ENCODE data around the gene USP6NL. TPM values are rescaled to one million over a fixed set of nuclear protein-coding genes. Genes with fewer than 3 reads are reported as not detected.

The USP6NL gene
- total RNA-seq, 4 donors from 2014 or later, result 19.6 to 29.4 (median 25.2) TPM

DNA sequence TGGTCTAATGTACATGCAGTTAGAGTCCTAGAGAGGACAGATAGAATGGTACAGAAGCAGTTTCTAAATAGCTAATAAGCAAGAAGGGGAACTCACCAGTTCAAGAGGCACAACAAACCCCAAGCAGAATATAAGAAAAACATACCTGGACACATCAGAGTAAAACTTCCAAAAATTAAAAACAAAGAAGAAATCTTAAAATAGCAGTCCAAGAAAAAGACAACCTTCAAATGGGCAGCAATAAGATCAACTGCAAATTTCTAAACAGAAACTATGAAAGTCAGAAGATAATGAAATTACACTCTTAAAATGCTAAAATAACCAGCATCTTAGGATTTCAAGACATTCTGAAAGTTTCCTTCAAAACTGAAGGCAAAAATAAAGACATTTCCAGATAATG lies 55.9 kb downstream of the USP6NL start:
- no peak overlapping the region for H3K4me3 ChIP-seq (ENCODE audit: low read depth, poor library complexity, severe bottlenecking)
- no peak for DNase-seq (ENCODE audit: low spot score in 2 of 2)
- TF ChIP-seq POLR2A (IDR thresholded peaks at IDR 0.05), result no peak
- TF ChIP-seq, protein P1, sequence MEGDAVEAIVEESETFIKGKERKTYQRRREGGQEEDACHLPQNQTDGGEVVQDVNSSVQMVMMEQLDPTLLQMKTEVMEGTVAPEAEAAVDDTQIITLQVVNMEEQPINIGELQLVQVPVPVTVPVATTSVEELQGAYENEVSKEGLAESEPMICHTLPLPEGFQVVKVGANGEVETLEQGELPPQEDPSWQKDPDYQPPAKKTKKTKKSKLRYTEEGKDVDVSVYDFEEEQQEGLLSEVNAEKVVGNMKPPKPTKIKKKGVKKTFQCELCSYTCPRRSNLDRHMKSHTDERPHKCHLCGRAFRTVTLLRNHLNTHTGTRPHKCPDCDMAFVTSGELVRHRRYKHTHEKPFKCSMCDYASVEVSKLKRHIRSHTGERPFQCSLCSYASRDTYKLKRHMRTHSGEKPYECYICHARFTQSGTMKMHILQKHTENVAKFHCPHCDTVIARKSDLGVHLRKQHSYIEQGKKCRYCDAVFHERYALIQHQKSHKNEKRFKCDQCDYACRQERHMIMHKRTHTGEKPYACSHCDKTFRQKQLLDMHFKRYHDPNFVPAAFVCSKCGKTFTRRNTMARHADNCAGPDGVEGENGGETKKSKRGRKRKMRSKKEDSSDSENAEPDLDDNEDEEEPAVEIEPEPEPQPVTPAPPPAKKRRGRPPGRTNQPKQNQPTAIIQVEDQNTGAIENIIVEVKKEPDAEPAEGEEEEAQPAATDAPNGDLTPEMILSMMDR (IDR thresholded peaks at IDR 0.05), result no peak
- intact Hi-C loops (cut with DNase I; ENCODE audit: low total_unique reads), result no loop called here

DNA sequence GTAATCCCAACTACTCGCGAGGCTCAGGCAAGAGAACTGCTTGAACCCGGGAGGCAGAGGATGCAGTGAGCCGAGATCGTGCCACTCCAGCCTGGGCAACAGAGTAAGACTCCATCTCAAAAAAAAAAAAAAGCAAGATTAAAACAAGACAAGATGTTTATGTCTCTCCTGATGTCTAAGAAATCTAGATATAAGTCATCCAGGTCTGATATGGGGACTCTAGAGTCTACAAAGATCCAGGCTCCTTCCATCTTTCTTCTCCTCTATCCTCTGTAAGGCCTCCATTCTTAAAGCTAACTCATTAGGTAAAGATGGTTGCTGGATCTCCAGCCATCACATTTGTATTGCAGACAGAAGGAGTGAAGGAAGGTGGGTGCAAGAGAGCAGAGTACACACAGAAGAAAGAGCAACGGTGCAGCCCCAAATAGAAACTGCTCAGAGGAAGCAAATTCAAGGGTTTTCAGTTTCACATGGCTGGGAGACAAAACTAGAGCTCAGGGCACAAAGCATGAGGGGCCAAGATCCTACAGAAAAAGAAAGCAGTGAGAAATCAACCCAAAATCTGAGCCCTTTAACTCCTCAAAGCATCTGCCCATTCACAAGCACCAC lies 57.6 kb downstream of the USP6NL start:
- DNase-seq (ENCODE audit: low spot score in 2 of 2), result no peak
- H3K4me3 ChIP-seq (ENCODE audit: low read depth, poor library complexity, severe bottlenecking), result no peak overlapping the region
- intact Hi-C loops (cut with DNase I; ENCODE audit: low total_unique reads), result no loop called here
- TF ChIP-seq, protein P1 (IDR thresholded peaks at IDR 0.05), result no peak
- TF ChIP-seq POLR2A (IDR thresholded peaks at IDR 0.05), result no peak
- WGBS, 2 donors, result 94 to 95% methylated on average over 6 of the region's 6 CpGs

DNA sequence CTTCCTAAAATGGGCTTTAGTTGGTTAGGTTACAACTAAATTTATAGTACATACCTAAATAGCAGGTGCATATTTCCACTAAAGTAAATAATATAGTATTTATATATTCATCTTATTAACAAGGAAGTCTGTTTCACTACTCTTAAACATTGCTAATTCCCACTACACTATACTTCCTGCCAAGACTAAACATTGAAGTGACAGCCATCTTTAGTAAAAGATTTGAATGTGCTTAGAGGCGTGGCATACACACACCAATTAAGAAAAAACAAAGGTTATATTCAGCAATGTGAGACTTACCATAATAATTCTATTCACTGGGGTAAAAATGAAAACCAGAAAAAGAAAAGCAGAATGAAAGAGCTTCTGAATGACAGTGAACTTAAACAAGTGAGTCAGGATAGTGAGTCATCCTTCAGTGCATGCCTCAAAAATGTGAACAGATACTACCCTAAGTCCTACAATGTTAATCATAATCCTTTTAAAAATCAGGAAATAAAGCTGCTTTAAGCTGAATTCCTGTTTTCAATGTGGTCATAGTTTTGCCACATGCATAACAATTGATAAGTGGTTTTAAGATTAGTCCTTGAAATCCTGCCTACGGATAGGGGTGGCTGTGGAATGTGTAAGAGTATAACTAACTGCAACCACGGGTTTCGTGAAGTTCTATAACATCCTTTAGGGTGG lies 59.4 kb downstream of the USP6NL start:
- no peak for DNase-seq (ENCODE audit: low spot score in 2 of 2)
- intact Hi-C loops (cut with DNase I; ENCODE audit: low total_unique reads), result no loop called here
- 64 to 71% methylated on average over 4 of the region's 4 CpGs for WGBS, 2 donors
- H3K4me3 ChIP-seq (ENCODE audit: low read depth, poor library complexity, severe bottlenecking), result no peak overlapping the region
- no peak for TF ChIP-seq POLR2A (IDR thresholded peaks at IDR 0.05)
- TF ChIP-seq, protein P1 (IDR thresholded peaks at IDR 0.05), result no peak

DNA sequence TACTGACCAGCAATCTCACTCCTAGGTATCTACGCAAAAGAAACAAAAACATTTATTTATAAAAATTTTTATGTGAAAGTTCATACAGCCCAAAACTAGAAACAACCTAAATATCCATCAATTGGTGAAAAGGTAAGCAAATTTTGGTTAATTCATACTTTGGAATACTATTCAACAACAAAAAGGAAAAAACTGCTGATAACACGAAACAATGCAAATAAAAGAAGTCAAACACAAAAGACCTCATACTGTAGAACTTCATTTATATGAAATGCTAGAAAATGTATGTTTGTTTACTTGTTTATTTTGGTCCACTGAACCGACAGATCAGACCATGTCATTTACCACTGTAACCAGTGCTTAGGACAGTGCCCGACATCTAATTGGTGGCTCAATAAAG lies 60.3 kb downstream of the USP6NL start:
- intact Hi-C loops (cut with DNase I; ENCODE audit: low total_unique reads), result no loop called here
- no peak overlapping the region for H3K4me3 ChIP-seq (ENCODE audit: low read depth, poor library complexity, severe bottlenecking)
- DNase-seq (ENCODE audit: low spot score in 2 of 2), result no peak
- TF ChIP-seq, protein P1 (IDR thresholded peaks at IDR 0.05), result no peak
- TF ChIP-seq POLR2A (IDR thresholded peaks at IDR 0.05), result no peak
- WGBS, 2 donors, result 98% methylated on average over 4 of the region's 4 CpGs

DNA sequence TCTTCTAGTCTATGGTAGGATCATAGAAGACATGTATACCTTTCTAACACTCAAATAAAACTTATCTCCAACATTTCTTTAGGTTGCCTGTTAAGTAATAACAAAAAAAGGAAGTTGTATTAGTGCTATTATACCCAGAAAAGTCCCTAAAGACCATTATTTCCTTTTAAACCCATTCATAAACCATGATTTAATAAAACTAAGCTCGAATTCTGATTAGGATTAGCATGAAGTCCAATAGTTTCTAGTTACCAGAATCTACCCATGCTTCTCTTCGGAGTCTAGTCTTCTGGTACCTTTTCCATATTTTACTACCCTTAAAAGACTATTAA lies 62.7 kb downstream of the USP6NL start:
- H3K4me3 ChIP-seq (ENCODE audit: low read depth, poor library complexity, severe bottlenecking), result no peak overlapping the region
- intact Hi-C loops (cut with DNase I; ENCODE audit: low total_unique reads), result no loop called here
- DNase-seq (ENCODE audit: low spot score in 2 of 2), result no peak
- WGBS, 2 donors, result 77 to 83% methylated on average over 2 of the region's 2 CpGs
- TF ChIP-seq, protein P1 (IDR thresholded peaks at IDR 0.05), result no peak
- no peak for TF ChIP-seq POLR2A (IDR thresholded peaks at IDR 0.05)

All from lower leg skin (tissue), 4 donors.